Measurements from ENCODE around the gene TMEM140.

Gene TMEM140

GRCh38 chr7:135197906-135198655, 50.2 kb downstream of the TMEM140 start:
- TF ChIP-seq CTCF (IDR thresholded peaks at IDR 0.05) (no peak), ZFX (IDR thresholded peaks at IDR 0.05; ENCODE audit: borderline replicate concordance) (no peak)
- no peak overlapping the region for H3K27ac ChIP-seq

- TF ChIP-seq ZFX (IDR thresholded peaks at IDR 0.05; ENCODE audit: borderline replicate concordance) (no peak), CTCF (IDR thresholded peaks at IDR 0.05) (no peak)
- H3K27ac ChIP-seq, result no peak overlapping the region
Observed at GRCh38 chr7:135199439-135199838, 51.6 kb downstream of the TMEM140 start.

- TF ChIP-seq ZFX (IDR thresholded peaks at IDR 0.05; ENCODE audit: borderline replicate concordance), result no peak
- no peak for TF ChIP-seq CTCF (IDR thresholded peaks at IDR 0.05)
- no peak overlapping the region for H3K27ac ChIP-seq
Observed at GRCh38 chr7:135200821-135201331, 53.0 kb downstream of the TMEM140 start.

- TF ChIP-seq CTCF (IDR thresholded peaks at IDR 0.05) (no peak), ZFX (IDR thresholded peaks at IDR 0.05; ENCODE audit: borderline replicate concordance) (no peak)
- H3K27ac ChIP-seq, result no peak overlapping the region
Observed at GRCh38 chr7:135201350-135201749, 53.5 kb downstream of the TMEM140 start.

- H3K27ac ChIP-seq, result no peak overlapping the region
- TF ChIP-seq ZFX (IDR thresholded peaks at IDR 0.05; ENCODE audit: borderline replicate concordance) (no peak), CTCF (IDR thresholded peaks at IDR 0.05) (no peak)
Observed at GRCh38 chr7:135204341-135204749, 56.5 kb downstream of the TMEM140 start.

- H3K27ac ChIP-seq, result no peak overlapping the region
- TF ChIP-seq ZFX (IDR thresholded peaks at IDR 0.05; ENCODE audit: borderline replicate concordance) (no peak), CTCF (IDR thresholded peaks at IDR 0.05) (no peak)
Observed at GRCh38 chr7:135204876-135205275, 57.0 kb downstream of the TMEM140 start.

GRCh38 chr7:135205850-135206249, 58.0 kb downstream of the TMEM140 start:
- no peak overlapping the region for H3K27ac ChIP-seq
- TF ChIP-seq ZFX (IDR thresholded peaks at IDR 0.05; ENCODE audit: borderline replicate concordance), result no peak
- TF ChIP-seq CTCF (IDR thresholded peaks at IDR 0.05), result no peak
